Ishikawa (cell line): ENCODE data around the gene EIF4H.

ENCODE experiments used
- CEBPB ChIP-seq: IDR thresholded peaks from 2 replicates; pipeline ENCODE4 v1.6.1; 2012
- CREB1 ChIP-seq: IDR thresholded peaks from 2 replicates; pipeline ENCODE4 v1.6.1; 2012; ENCODE audit warnings: low read depth
- EGR1 ChIP-seq: IDR thresholded peaks from 2 replicates; pipeline ENCODE4 v1.6.1; 2012
- EP300 ChIP-seq: IDR thresholded peaks from 2 replicates; pipeline ENCODE4 v1.6.1; 2012; ENCODE audit warnings: borderline replicate concordance
- FOXM1 ChIP-seq: IDR thresholded peaks from 2 replicates; pipeline ENCODE4 v1.6.1; 2012; ENCODE audit warnings: low read depth, borderline replicate concordance
- NFIC ChIP-seq: IDR thresholded peaks from 2 replicates; pipeline ENCODE4 v1.6.1; 2012
- RAD21 ChIP-seq: IDR thresholded peaks from 2 replicates; pipeline ENCODE4 v1.6.1; 2012; ENCODE audit warnings: low read depth
- TAF1 ChIP-seq: IDR thresholded peaks from 2 replicates; pipeline ENCODE4 v1.6.1; 2012; ENCODE audit warnings: low read depth, mild to moderate bottlenecking
- TCF12 ChIP-seq: IDR thresholded peaks from 2 replicates; pipeline ENCODE4 v1.6.1; 2012; ENCODE audit warnings: low read depth
- TEAD4 ChIP-seq: IDR thresholded peaks from 2 replicates; pipeline ENCODE4 v1.6.1; 2012
- YY1 ChIP-seq: IDR thresholded peaks from 2 replicates; pipeline ENCODE4 v1.6.1; 2012; ENCODE audit warnings: low read depth
- ZBTB7A ChIP-seq: IDR thresholded peaks from 2 replicates; pipeline ENCODE4 v1.6.1; 2012; ENCODE audit warnings: low read depth
- TF ChIP-seq, protein P1 (sequence below): IDR thresholded peaks from 2 replicates; pipeline ENCODE4 v1.6.1; 2012
- TF ChIP-seq, protein P2 (sequence below): IDR thresholded peaks from 2 replicates; pipeline ENCODE4 v1.6.1; 2012; ENCODE audit warnings: low read depth, mild to moderate bottlenecking
- TF ChIP-seq, protein P3 (sequence below): IDR thresholded peaks from 2 replicates; pipeline ENCODE4 v1.6.1; 2012

Gene EIF4H

DNA sequence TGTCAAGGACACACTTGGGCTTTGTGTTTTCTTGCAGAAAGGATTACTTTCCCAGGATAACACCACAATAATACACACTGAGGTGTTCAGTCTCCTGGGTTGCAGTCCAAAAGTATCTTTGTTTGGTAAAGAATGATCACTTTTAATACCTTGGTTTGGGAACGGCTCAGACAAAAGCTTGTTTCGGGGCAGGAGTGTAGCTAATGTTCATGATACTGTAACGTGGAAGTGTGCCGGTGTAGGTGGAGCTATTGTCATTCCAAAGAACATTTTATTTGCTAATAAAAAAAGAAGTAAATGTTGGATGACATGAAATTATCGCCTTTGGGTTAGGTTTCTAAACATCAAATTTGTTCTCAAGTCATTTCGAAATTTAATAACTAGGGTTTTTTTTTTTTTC is 1.2 kb downstream of the EIF4H start:
- no peak for TF ChIP-seq TEAD4
- TF ChIP-seq RAD21: no peak
- TF ChIP-seq CREB1: no peak
- no peak for TF ChIP-seq YY1
- TF ChIP-seq, protein P1, sequence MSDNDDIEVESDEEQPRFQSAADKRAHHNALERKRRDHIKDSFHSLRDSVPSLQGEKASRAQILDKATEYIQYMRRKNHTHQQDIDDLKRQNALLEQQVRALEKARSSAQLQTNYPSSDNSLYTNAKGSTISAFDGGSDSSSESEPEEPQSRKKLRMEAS: no peak
- TF ChIP-seq, protein P2, sequence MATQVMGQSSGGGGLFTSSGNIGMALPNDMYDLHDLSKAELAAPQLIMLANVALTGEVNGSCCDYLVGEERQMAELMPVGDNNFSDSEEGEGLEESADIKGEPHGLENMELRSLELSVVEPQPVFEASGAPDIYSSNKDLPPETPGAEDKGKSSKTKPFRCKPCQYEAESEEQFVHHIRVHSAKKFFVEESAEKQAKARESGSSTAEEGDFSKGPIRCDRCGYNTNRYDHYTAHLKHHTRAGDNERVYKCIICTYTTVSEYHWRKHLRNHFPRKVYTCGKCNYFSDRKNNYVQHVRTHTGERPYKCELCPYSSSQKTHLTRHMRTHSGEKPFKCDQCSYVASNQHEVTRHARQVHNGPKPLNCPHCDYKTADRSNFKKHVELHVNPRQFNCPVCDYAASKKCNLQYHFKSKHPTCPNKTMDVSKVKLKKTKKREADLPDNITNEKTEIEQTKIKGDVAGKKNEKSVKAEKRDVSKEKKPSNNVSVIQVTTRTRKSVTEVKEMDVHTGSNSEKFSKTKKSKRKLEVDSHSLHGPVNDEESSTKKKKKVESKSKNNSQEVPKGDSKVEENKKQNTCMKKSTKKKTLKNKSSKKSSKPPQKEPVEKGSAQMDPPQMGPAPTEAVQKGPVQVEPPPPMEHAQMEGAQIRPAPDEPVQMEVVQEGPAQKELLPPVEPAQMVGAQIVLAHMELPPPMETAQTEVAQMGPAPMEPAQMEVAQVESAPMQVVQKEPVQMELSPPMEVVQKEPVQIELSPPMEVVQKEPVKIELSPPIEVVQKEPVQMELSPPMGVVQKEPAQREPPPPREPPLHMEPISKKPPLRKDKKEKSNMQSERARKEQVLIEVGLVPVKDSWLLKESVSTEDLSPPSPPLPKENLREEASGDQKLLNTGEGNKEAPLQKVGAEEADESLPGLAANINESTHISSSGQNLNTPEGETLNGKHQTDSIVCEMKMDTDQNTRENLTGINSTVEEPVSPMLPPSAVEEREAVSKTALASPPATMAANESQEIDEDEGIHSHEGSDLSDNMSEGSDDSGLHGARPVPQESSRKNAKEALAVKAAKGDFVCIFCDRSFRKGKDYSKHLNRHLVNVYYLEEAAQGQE: no peak
- TF ChIP-seq CEBPB: no peak
- TF ChIP-seq FOXM1: no peak
- no peak for TF ChIP-seq TCF12
- TF ChIP-seq ZBTB7A: no peak
- TF ChIP-seq, protein P3, sequence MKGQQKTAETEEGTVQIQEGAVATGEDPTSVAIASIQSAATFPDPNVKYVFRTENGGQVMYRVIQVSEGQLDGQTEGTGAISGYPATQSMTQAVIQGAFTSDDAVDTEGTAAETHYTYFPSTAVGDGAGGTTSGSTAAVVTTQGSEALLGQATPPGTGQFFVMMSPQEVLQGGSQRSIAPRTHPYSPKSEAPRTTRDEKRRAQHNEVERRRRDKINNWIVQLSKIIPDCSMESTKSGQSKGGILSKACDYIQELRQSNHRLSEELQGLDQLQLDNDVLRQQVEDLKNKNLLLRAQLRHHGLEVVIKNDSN: no peak
- no peak for TF ChIP-seq TAF1
- no peak for TF ChIP-seq NFIC
- TF ChIP-seq EP300: no peak
- TF ChIP-seq EGR1: no peak

DNA sequence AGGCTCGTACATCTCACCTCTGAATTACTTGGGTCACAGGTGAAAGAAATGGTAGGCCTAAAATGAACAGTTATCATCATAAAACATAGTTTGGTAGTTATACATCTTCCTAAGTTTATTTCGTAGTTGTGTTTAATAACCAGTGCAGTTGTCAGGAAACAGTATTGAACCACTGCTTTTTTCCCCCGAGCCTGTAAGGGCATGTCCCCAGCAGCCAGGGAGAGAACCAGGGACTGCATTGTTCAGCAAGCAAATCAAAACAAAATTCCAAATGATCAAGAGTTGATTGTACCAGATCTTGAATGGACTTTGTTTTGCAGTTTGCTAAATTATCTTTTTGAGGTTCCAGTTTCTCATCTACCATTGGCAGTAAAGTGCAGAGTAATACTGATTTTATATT is 2.4 kb downstream of the EIF4H start:
- TF ChIP-seq ZBTB7A (no peak), EGR1 (no peak), TEAD4 (no peak), CREB1 (no peak), TAF1 (no peak)
- TF ChIP-seq, protein P3: no peak
- TF ChIP-seq, protein P2: no peak
- TF ChIP-seq, protein P1: no peak

DNA sequence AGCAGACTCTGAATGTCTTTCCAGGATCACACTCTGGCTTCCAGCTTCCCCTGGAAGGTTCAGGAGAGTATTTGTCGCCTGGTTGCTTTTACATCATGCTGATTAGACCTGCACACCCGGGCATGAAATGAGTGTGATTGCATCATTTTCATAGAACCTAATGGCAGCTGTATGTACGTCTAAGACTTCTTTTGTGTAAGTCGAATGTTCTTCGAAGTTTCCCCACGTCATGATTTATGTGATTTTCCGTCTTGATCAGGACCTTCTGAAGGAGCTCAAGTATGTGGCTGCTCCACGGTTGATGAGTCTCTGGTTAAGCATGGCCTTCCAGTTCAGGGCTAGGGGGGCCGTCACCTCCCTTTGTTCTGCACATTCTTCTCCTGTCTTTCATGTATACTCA is 4.5 kb downstream of the EIF4H start:
- TF ChIP-seq CEBPB: peak; percentile 84
- TF ChIP-seq RAD21: no peak

DNA sequence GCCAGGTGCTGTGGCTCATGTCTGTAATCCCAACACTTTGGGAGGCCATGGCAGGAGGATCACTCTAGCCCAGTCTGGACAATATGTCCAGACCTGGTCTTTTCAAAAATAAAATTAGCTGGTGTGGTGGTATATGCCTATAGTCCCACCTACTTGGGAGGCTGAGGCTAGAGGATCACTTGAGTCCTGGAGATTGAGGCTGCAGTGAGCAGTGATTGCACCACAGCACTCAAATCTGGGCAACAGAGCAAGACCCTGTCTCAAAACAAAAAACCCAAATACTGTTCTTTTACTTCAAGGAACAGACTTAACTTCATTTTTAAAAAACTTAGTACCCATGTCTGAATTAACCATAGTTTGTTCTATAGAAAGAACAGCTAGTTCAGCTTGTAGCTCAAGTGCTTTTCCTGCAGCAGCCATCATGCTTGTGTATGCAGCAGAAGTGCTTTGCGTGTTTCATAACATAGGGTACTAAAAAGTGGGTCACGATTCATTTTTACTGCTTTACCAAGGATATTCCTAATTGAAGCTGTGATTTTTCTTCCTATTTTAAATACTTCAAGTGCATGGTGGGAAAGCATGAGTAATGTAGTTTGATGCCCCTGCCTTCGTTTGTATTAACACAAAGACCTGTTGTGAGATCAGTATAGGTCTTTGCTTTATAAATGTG is 5.9 kb downstream of the EIF4H start:
- TF ChIP-seq NFIC: no peak
- no peak for TF ChIP-seq TCF12
- TF ChIP-seq CEBPB: no peak
- TF ChIP-seq CREB1: no peak
- no peak for TF ChIP-seq YY1
- TF ChIP-seq EP300: no peak

DNA sequence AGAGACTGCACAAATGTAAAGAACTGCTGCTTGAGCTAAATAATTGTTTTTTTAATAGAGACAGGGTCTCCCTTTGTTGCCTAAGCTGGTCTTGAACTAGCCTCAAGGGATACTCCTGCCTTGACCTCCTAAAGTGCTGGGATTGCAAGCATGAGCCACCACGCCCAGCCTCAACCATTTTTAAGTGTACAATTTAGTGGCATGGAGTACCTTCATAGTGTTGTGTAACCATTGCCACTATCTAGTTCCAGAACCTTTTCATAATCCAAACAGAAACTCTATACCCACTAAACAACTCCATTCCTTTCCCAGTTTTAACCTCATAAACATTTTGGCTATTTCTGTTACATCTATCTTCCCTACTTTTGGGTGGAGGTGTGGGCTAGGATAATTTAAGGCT is 6.7 kb downstream of the EIF4H start:
- TF ChIP-seq RAD21: no peak

DNA sequence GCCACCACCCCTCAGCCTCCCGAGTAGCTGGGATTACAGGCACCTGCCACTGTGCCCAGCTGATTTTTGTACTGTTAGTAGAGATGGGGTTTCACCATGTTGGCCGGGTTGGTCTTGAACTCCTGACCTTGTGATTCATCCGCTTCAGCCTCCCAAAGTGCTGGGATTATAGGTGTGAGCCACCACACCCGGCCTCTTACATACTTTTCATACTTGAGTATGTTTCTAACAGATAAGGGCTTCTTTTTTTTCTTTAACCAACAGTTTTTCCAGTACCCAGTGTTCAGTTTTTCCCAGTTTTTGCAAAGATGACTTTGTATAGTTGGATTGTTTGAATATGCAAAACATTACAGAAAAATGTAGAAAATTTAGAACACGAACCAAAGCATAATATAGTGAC is 7.7 kb downstream of the EIF4H start:
- TF ChIP-seq EP300 (no peak), RAD21 (no peak), TCF12 (no peak), FOXM1 (no peak), CEBPB (no peak), ZBTB7A (no peak), EGR1 (no peak), YY1 (no peak), CREB1 (no peak), NFIC (no peak)
- TF ChIP-seq, protein P2: no peak
- TF ChIP-seq, protein P3: no peak
- TF ChIP-seq, protein P1: no peak
